UCSD-AML1 (cell line): ENCODE data around the gene CCR9.

Experiments
- DNase-seq: peaks from one replicate; lab custom pipeline; 2025; ENCODE audit not compliant: unreplicated experiment; lab: John Stamatoyannopoulos, UW

CCR9 gene

DNA sequence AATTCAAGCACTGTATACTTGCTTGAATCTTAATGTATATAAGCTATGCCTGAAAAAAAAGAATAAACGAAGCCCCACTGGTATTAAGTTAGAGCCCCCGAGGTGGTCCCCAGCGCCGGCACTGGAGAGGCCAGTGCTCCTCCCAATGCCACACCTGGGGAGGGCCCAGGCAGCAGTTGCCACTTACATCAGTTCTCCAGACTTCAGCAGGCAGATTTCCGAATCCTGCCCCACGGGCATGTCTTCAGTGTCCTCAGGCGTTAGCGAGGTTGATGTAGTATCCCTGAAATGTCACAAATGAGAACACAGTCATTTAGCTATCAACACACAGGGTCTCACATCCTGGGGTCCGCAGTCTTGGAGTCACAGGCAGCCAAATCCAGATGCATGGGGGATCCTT lies 49.9 kb downstream of the CCR9 start:
- DNase-seq: no peak

DNA sequence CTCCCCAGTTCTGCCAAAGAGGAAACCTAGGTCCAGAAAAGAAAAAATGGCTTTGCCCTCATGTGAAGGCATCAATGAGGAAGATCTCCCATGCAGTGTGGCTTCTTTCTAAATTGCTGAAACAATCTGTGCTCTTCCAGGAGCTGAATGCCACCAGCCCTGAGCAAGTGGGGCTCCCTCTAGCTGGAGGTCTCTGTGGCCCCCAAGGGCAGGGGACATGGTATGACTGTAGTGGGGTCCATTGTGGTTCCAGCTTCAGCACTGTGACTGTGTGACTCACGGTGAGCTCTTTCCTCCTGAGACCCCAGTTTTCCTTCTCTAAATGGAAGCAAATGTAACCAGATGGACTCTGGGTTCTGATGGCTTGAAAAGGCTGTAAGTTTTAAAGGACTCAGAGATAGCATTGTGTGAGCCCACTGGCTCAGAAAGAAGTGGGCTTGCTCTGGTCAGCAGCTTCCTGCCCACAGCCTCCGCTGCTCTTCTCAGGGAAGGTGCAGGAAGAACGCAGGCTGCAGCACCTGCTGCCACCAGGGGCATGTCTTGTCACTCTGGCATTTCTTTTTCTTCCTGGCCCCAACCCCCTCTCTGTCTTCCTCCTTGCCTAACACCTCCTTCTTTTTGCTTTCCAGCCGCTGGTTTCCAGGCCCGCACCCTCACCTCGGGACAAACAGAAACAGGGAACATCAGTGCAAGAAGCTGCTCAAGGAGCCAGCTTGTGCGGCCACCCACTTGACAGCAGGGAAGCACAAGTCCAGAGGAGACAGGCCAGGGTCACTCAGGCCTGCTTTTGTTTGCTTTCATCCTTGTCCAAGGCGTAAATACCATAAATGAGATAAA lies 51.1 kb downstream of the CCR9 start:
- no peak for DNase-seq

DNA sequence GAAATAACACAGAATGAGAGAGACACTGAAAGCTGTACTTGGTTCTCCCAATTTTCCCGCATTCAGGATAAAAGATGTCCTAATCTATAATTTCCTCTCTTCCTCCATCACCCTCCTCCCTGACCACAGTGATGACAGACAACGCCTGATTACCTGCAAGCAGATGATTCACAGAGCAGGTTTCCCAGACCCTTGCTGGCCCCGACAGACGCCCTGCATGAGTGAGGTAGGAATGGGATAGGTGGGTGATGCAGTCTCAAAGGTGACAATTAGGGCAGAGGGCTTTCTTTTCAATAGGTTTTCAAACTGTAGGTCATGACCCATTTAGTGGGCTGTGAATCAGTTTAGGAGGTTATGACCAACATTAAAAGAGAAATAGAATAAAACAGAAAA lies 51.7 kb downstream of the CCR9 start:
- DNase-seq: no peak

DNA sequence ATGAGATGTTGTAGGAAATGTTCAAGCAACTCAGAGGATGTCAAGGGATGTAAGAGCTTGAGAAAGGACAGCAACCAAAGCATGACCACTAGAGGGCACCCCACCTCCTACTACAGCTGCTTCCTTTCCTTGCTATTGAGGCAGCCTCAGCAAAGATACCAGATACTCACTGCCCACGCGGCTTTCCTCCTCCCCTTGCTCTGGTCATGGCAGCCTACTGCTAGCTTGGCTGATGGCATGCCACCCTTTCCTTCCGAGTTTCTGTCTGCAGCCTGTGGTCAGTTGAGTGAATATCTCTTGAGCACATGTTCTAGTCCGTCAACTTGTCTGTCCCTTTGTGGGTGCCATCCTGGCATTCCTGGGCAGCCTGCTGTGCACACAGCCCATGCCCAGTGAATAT lies 52.5 kb downstream of the CCR9 start:
- DNase-seq: peak; percentile 81

DNA sequence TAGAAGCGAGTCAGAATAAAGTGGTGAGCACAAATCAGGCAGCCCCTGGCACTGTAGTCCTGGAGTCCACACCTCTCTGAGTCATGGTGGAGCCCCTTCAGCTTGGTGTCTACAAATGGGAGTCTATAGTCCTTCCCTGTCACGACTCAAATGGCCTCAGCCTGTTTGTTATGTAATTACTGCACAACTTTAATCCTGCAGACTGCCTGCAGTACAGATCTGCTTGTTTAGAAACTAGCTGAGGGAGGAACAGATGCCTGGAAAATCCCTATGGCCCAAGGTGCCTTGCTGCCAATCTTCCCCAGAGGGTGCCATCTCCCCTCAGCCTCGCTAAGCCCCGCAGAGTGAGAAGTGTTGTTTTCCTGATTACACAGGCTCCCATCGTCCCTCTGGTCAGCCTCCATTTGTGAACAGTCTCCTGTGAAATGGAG lies 53.0 kb downstream of the CCR9 start:
- no peak for DNase-seq

DNA sequence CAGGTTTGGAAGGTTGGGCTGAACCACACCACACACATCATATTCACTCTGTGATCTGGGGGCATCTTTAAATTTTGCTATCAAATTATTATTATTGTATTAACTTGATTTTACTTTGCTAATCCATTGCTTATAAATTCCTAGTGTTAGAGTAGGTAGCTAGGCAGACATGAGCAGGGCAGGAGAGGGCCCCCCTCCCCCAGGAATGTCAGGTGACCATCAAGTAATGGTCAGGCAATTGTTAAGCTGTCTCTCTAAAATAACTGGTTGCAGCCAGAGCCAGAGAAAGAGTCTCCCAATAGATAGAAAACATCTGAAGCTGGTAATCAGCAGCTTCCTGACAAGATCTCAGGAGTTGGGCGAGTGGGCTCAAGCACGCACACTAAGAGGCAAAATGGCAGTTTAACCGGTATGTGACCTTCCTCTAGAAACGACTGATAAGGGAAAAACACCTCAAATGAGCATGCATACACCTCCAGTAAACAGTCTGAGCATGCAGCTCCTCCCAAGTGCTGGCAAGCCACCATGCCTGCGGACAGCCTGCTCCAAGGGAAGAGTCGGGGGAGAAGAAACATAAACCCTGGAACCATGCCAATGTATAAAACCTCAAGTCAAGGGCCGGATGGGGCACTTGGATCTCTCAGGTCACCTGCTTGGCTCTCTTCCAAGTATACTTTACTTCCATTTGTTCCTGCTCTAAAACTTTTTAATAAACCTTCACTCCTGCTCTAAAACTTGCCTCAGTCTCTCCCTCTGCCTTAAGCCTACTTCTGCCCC lies 53.8 kb downstream of the CCR9 start:
- no peak for DNase-seq

GRCh38 chr3:45940781-45941365 lies 54.5 kb downstream of the CCR9 start:
- no peak for DNase-seq

DNA sequence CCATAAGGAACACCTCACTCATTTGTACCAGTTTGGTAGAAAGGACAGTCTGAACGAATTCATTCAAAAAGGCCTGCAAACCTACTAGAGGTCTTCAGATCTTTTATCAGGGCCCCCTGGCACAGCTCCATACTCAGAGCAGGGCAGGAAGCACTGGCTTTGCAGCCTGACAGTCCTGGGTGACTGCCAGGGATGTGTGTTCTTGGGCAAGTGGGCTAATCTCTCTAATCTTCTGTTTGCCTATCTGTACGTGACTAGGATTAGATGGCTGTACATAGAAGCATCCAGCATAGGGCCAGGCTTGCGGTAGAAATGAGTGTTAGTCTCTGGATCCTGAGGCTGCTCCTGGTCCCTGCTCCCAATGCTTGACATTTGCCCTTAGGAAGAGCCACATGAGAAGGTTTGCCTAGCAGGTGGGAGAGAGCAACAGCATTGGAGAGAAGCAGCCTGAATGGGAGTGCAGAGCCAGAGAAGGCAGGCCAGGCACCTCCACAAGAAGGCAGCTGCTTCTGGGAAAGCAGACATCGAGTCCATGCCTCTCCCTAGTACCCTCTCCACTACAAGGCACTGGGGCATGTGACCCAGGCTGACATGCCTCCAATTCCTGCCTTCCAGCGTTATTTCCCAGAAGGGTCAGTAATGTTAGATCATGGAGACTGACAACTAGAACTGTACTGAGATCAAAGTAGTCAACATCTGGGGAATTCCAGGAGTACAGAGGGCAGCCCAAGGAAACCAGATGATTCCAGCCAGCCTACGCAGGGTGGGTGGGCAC lies 55.9 kb downstream of the CCR9 start:
- no peak for DNase-seq

DNA sequence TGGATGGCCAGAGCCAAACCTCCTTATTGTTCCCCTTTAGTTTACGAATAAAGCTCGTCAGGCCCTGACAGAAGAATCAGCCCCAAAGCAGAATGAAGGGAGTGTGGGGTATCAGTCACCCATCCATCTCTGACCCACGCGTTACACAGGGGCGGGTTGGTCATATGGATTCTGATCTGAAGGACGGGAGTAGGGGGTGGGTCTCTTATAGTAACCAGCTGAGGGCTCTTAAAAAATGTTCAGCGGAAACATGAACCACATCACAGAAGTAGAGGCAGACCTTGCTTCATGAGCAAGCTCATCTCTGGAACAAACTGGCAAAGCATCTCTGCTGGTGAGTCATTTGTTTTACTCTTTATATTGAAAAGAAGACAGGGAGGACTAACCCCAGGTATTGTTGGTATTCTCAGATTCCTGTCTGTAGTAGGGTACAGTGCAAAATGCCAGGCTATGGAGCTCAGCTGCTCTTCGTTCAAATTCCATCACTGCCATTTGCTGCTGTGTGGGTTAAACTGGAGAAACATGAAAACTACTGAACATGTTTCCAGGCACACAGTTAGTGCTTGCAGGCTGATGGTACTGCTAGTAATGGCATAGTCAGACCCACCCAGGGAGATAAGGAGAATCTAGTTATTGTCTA lies 57.0 kb downstream of the CCR9 start, which contains the start of gene CXCR6:
TSS of gene CXCR6 (plus strand) at position 258 of the 640 bp plus-strand sequence. CDS start 3,018 bp downstream, outside the sequence.
- DNase-seq: no peak

- no peak for DNase-seq
These were observed 58.7 kb downstream of the CCR9 start for GRCh38 chr3:45944830-45945620.

DNA sequence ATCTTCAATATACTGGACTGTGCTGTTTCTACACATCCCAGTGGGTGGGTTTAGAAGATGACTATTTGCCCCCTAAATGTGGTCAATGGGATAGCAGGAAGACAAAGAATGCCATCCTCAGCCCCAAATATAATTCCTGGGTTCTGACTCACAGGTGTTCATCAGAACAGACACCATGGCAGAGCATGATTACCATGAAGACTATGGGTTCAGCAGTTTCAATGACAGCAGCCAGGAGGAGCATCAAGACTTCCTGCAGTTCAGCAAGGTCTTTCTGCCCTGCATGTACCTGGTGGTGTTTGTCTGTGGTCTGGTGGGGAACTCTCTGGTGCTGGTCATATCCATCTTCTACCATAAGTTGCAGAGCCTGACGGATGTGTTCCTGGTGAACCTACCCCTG lies 60.0 kb downstream of the CCR9 start:
- DNase-seq: no peak

DNA sequence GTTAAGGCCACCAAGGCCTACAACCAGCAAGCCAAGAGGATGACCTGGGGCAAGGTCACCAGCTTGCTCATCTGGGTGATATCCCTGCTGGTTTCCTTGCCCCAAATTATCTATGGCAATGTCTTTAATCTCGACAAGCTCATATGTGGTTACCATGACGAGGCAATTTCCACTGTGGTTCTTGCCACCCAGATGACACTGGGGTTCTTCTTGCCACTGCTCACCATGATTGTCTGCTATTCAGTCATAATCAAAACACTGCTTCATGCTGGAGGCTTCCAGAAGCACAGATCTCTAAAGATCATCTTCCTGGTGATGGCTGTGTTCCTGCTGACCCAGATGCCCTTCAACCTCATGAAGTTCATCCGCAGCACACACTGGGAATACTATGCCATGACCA lies 60.5 kb downstream of the CCR9 start:
- DNase-seq: no peak

GRCh38 chr3:45947361-45947760 lies 61.0 kb downstream of the CCR9 start:
- DNase-seq: no peak

DNA sequence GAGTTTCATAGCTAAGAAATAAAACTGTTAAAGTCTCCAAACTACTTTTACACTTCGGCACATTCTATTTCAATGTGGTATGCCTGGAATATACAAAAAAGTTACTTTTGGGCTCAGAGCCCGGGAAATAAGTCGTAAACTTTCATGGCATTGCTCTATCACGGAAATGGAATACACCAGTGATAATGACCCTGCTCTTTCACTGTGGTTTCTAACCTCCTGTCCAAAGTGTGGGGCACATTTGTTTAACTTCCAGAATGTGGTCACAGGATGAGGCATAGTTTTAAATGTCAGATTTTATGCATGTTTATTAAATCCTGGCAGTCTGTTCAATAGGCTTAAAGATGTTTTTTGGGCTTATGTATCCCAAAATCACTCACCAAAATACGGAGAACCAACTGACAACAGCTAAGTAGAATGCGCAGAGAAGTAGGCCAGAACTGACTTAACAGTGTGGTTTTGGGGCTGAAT lies 62.0 kb downstream of the CCR9 start:
- no peak for DNase-seq

GRCh38 chr3:45948881-45949280 lies 62.5 kb downstream of the CCR9 start:
- DNase-seq: no peak

- DNase-seq: no peak
These were observed 63.1 kb downstream of the CCR9 start for GRCh38 chr3:45949432-45949831.

GRCh38 chr3:45950131-45950530 lies 63.8 kb downstream of the CCR9 start:
- DNase-seq: no peak

DNA sequence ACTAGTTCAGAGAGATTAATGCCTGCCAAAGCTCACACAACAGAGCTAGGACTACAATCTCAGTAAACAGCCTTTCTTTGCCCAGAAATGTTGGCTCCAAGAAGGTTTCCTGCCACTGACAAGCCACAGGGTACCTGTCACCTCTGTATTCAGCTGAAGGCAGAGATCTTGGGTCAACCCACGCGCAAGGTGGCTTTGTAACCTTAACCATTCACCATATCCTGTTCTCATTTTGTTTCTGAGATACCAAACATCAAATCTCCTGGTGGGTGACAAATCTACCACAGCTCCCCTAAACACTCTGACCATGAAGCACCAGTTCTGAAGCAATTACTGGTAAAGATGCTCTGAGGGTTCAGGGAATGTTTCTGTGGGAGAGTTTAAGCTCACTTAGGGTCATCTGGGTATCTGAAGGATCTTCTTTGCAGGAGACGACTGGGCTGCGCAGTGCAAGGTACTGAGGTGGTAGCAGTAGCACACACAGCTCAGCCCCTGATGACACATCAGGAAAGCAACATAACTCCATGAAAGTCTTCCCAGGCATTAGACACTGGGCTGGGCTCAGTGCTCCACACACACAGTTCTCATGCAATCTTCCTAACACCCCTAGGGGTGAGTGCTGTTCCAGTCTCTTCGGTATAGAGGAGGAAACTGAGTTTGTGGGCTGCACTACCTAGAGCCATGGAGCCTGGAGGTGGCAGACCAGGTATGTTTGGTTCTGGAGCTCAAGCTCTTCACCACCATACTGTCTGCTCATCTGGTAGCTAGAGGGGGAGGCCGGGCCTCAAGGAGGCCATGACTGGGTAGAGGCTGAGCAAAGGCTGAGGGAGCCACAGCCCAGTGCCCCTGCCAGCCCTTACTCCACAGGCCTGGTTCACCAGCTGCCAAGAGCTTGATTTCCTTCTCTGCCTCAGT lies 64.6 kb downstream of the CCR9 start:
- DNase-seq: no peak

DNA sequence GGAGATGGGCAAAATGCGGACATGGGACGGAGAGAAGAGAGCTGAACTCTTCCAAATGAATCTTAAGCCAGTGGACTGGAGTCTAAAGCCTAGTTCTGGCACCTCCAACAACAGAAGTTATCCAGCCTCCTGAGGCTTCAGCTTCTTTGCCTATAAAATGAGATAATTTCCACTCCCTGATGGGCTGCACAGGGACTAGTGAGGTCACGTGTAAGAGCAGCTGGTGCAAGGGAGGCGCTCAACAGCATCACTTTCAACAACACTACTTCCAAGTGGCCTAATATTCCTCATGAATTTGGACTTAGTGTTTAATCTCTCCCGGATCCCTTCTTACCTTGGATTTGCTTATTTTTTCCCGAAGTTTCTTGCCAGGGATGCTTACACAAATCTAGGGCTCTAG lies 65.6 kb downstream of the CCR9 start:
- DNase-seq: no peak
